Activated CD4-positive, alpha-beta T cell treated with anti-CD3 and anti-CD28 coated beads for 36 hours (primary cell): ENCODE data around the gene SPRED2. TPM values are rescaled to one million over a fixed set of nuclear protein-coding genes. Genes with fewer than 3 reads are reported as not detected.
A peak's percentile ranks its signal among the peaks of the same experiment; 100 is the strongest.

Source experiments
- ATAC-seq: fragments of 200-7000 bp; cut with Tn5 transposase; one replicate; pipeline ENCODE4 v1.10.0; 2021; ENCODE audit warnings: mild to moderate bottlenecking, moderate library complexity
- CTCF ChIA-PET: fragments of 350-600 bp; sonication (Branson Sonifier 250); formaldehyde crosslinking; loops from one replicate; lab custom pipeline; 2021; ENCODE audit warnings: antibody characterized with exemption; lab: Charles Lee
- POLR2A ChIA-PET: fragments of 350-600 bp; sonication (Branson Sonifier 250); formaldehyde crosslinking; loops from one replicate; lab custom pipeline; 2021; ENCODE audit warnings: antibody characterized with exemption, inconsistent platforms; lab: Charles Lee
- DNase-seq: peaks from one replicate; pipeline ENCODE4 v3.0.0-alpha.2; 2020
- H3K27ac Mint-ChIP-seq: one replicate; pipeline ENCODE4 v1.8.0; 2021; ENCODE audit warnings: mixed read lengths
- H3K27me3 Mint-ChIP-seq: one replicate; pipeline ENCODE4 v1.8.0; 2021; ENCODE audit warnings: mixed read lengths
- H3K36me3 Mint-ChIP-seq: one replicate; pipeline ENCODE4 v1.8.0; 2021; ENCODE audit warnings: low read depth, mixed read lengths
- H3K4me1 Mint-ChIP-seq: one replicate; pipeline ENCODE4 v1.8.0; 2021; ENCODE audit warnings: mixed read lengths
- H3K4me3 Mint-ChIP-seq: one replicate; pipeline ENCODE4 v1.8.0; 2021; ENCODE audit warnings: mild to moderate bottlenecking, moderate library complexity, mixed read lengths
- H3K9me3 Mint-ChIP-seq: one replicate; pipeline ENCODE4 v1.8.0; 2021; ENCODE audit warnings: low read depth, mixed read lengths
- intact Hi-C, 2 experiments: fragments of 100-400 bp; cut with DNase I in 1 of 2; cut with micrococcal nuclease in 1 of 2; formaldehyde crosslinking; loops; one replicate each; pipeline versions ENCODE4 v1.14.2 to v1.15.1; 2022 to 2024; cut with DNase I, micrococcal nuclease
- total RNA-seq, 2 experiments: library from RNA; stranded (reverse); gene quantifications; one replicate each; pipeline ENCODE4 v1.2.3, GENCODE V29; 2021

Gene SPRED2
- total RNA-seq, 2 experiments from 2014 or later = 6.7 to 7.9 TPM

- ChIA-PET CTCF (interaction anchor here (0.6 to 2.2 kb wide), 8 partner anchors 9 to 45 kb away, joined by 3 to 10 read pairs (median 5); no protein-coding TSS in a partner anchor), POLR2A (interaction anchor here (1.9 kb wide), 1 partner anchor 10 kb away, joined by 9 read pairs; no protein-coding TSS in a partner anchor)
- Mint-ChIP-seq H3K4me1 (peaks cover 32% of the 10 kb centered on the region), H3K4me3 (no peak overlapping the region), H3K27me3 (peaks cover 13% of the 10 kb centered on the region), H3K27ac (no peak overlapping the region), H3K9me3 (no peaks in the 10 kb centered on the region), H3K36me3 (no peaks in the 10 kb centered on the region)
- intact Hi-C loops = loop anchor here (1.0 to 2.0 kb wide), 5 partner anchors 17 to 169 kb away; no protein-coding TSS in a partner anchor
- ATAC-seq (no peak), DNase-seq (no peak)
These were observed 48.6 kb downstream of the SPRED2 start for GRCh38 chr2:65383541-65384488.

GRCh38 chr2:65382776-65383357, 49.5 kb downstream of the SPRED2 start:
- Mint-ChIP-seq H3K36me3 (no peaks in the 10 kb centered on the region), H3K27me3 (peaks cover 13% of the 10 kb centered on the region), H3K4me3 (peak overlapping the region; percentile 26), H3K4me1 (peaks cover 32% of the 10 kb centered on the region), H3K27ac (peak overlapping the region; percentile 33), H3K9me3 (no peaks in the 10 kb centered on the region)
- CTCF ChIA-PET = interaction anchor here (0.6 to 2.2 kb wide), 10 partner anchors 9 to 57 kb away, joined by 3 to 10 read pairs (median 4); no protein-coding TSS in a partner anchor
- peak; percentile 90 for ATAC-seq
- intact Hi-C loops = loop anchor here (1.0 to 2.0 kb wide), 8 partner anchors 16 to 170 kb away; partner anchors contain the start of gene SPRED2 (in 1 of the 2)
- DNase-seq = peak; percentile 95
- POLR2A ChIA-PET = interaction anchor here (0.6 to 1.9 kb wide), 2 partner anchors 9 to 147 kb away, joined by 3 to 9 read pairs; no protein-coding TSS in a partner anchor

- Mint-ChIP-seq H3K4me3 (peak overlapping the region; percentile 26), H3K27ac (no peak overlapping the region), H3K4me1 (peaks cover 38% of the 10 kb centered on the region), H3K36me3 (no peaks in the 10 kb centered on the region), H3K9me3 (no peaks in the 10 kb centered on the region), H3K27me3 (peaks cover 13% of the 10 kb centered on the region)
- intact Hi-C loops = loop anchor here (1.0 to 2.0 kb wide), 8 partner anchors 16 to 171 kb away; partner anchors contain the start of gene SPRED2 (in 1 of the 2)
- ATAC-seq (no peak), DNase-seq (no peak)
- ChIA-PET POLR2A (interaction anchor here (0.6 to 1.9 kb wide), 2 partner anchors 8 to 148 kb away, joined by 3 to 9 read pairs; no protein-coding TSS in a partner anchor), CTCF (interaction anchor here (0.8 to 2.2 kb wide), 7 partner anchors 11 to 57 kb away, joined by 3 to 9 read pairs (median 4); no protein-coding TSS in a partner anchor)
These were observed 50.1 kb downstream of the SPRED2 start for GRCh38 chr2:65382323-65382722.

- H3K4me3 Mint-ChIP-seq = no peak overlapping the region
- ATAC-seq (no peak), DNase-seq (no peak)
- peaks cover 39% of the 10 kb centered on the region for H3K4me1 Mint-ChIP-seq
- peaks cover 13% of the 10 kb centered on the region for H3K27me3 Mint-ChIP-seq
- no peaks in the 10 kb centered on the region for H3K9me3 Mint-ChIP-seq
- intact Hi-C loops = loop anchor here (1.0 to 2.0 kb wide), 8 partner anchors 15 to 172 kb away; partner anchors contain the start of gene SPRED2 (in 1 of the 2)
- no peak overlapping the region for H3K27ac Mint-ChIP-seq
- H3K36me3 Mint-ChIP-seq = no peaks in the 10 kb centered on the region
- ChIA-PET CTCF (interaction anchor here (0.6 to 2.2 kb wide), 4 partner anchors 10 to 1906 kb away, joined by 3 to 9 read pairs (median 4); no protein-coding TSS in a partner anchor), POLR2A (no interaction called here)
These were observed 50.8 kb downstream of the SPRED2 start for GRCh38 chr2:65381607-65382051.

GRCh38 chr2:65380255-65380654, 52.1 kb downstream of the SPRED2 start:
- Mint-ChIP-seq H3K27ac (no peak overlapping the region), H3K4me1 (peaks cover 39% of the 10 kb centered on the region), H3K4me3 (no peak overlapping the region), H3K9me3 (no peaks in the 10 kb centered on the region), H3K36me3 (no peaks in the 10 kb centered on the region), H3K27me3 (peaks cover 12% of the 10 kb centered on the region)
- POLR2A ChIA-PET = no interaction called here
- intact Hi-C loops = no loop called here
- CTCF ChIA-PET = interaction anchor here (0.6 kb wide), 1 partner anchor 80 kb away, joined by 3 read pairs; no protein-coding TSS in a partner anchor
- DNase-seq (no peak), ATAC-seq (no peak)

GRCh38 chr2:65379721-65380171, 52.7 kb downstream of the SPRED2 start:
- CTCF ChIA-PET = interaction anchor here (0.6 kb wide), 1 partner anchor 79 kb away, joined by 3 read pairs; no protein-coding TSS in a partner anchor
- peaks cover 40% of the 10 kb centered on the region for H3K4me1 Mint-ChIP-seq
- ATAC-seq = no peak

GRCh38 chr2:65379223-65379622, 53.2 kb downstream of the SPRED2 start:
- peaks cover 14% of the 10 kb centered on the region for H3K27me3 Mint-ChIP-seq
- H3K27ac Mint-ChIP-seq = no peak overlapping the region
- intact Hi-C loops = no loop called here
- DNase-seq = no peak
- H3K36me3 Mint-ChIP-seq = no peaks in the 10 kb centered on the region
- no peak overlapping the region for H3K4me3 Mint-ChIP-seq
- no peaks in the 10 kb centered on the region for H3K9me3 Mint-ChIP-seq
- ChIA-PET POLR2A (no interaction called here), CTCF (interaction anchor here (1.0 kb wide), 1 partner anchor 27 kb away, joined by 4 read pairs; no protein-coding TSS in a partner anchor)
- H3K4me1 Mint-ChIP-seq = peaks cover 41% of the 10 kb centered on the region
- no peak for ATAC-seq

More at GRCh38 chr2:65379721-65380171, 52.7 kb downstream of the SPRED2 start:
- POLR2A ChIA-PET = no interaction called here
- Mint-ChIP-seq H3K27ac (no peak overlapping the region), H3K4me3 (no peak overlapping the region), H3K9me3 (no peaks in the 10 kb centered on the region), H3K27me3 (peaks cover 14% of the 10 kb centered on the region), H3K36me3 (no peaks in the 10 kb centered on the region)
- intact Hi-C loops = no loop called here
- DNase-seq = no peak

GRCh38 chr2:65378290-65378689, 54.1 kb downstream of the SPRED2 start:
- Mint-ChIP-seq H3K4me3 (no peak overlapping the region), H3K27ac (no peak overlapping the region), H3K4me1 (peaks cover 34% of the 10 kb centered on the region), H3K9me3 (no peaks in the 10 kb centered on the region), H3K27me3 (peaks cover 14% of the 10 kb centered on the region), H3K36me3 (no peaks in the 10 kb centered on the region)
- CTCF ChIA-PET = interaction anchor here (0.6 to 1.0 kb wide), 4 partner anchors 25 to 113 kb away, joined by 3 to 4 read pairs (median 4); no protein-coding TSS in a partner anchor
- no peak for DNase-seq
- POLR2A ChIA-PET = no interaction called here
- intact Hi-C loops = no loop called here
- no peak for ATAC-seq

- peaks cover 14% of the 10 kb centered on the region for H3K27me3 Mint-ChIP-seq
- POLR2A ChIA-PET = no interaction called here
- DNase-seq (peak; percentile 52), ATAC-seq (peak; percentile 84)
- H3K4me1 Mint-ChIP-seq = peaks cover 28% of the 10 kb centered on the region
- no peak overlapping the region for H3K4me3 Mint-ChIP-seq
- H3K27ac Mint-ChIP-seq = no peak overlapping the region
- CTCF ChIA-PET = interaction anchor here (0.6 to 0.8 kb wide), 3 partner anchors 24 to 113 kb away, joined by 3 to 4 read pairs (median 3); no protein-coding TSS in a partner anchor
- intact Hi-C loops = no loop called here
- H3K36me3 Mint-ChIP-seq = no peaks in the 10 kb centered on the region
- H3K9me3 Mint-ChIP-seq = no peaks in the 10 kb centered on the region
These were observed 54.7 kb downstream of the SPRED2 start for GRCh38 chr2:65377556-65378192.

- Mint-ChIP-seq H3K4me1 (peaks cover 11% of the 10 kb centered on the region), H3K27me3 (peaks cover 8% of the 10 kb centered on the region), H3K4me3 (no peak overlapping the region), H3K27ac (no peak overlapping the region), H3K9me3 (no peaks in the 10 kb centered on the region), H3K36me3 (no peaks in the 10 kb centered on the region)
- DNase-seq (no peak), ATAC-seq (no peak)
- ChIA-PET CTCF (interaction anchor here (0.9 kb wide), 1 partner anchor 18 kb away, joined by 5 read pairs; no protein-coding TSS in a partner anchor), POLR2A (no interaction called here)
- intact Hi-C loops = no loop called here
These were observed 56.7 kb downstream of the SPRED2 start for GRCh38 chr2:65375723-65376122.
